Testis (tissue), 3 donors: ENCODE measurements around the gene ORM2. TPM values are rescaled to one million over a fixed set of nuclear protein-coding genes. Genes with fewer than 3 reads are reported as not detected.

Experiments
- DNase-seq: peaks from one replicate; pipeline ENCODE4 v3.0.0-alpha.2; 2019
- H3K27ac ChIP-seq, 2 donors: fragments of 200-600 bp; sonication (generic); one replicate each; pipeline ENCODE4 v1.5.1; 2019
- H3K27me3 ChIP-seq: fragments of 200-600 bp; sonication (generic); one replicate; pipeline ENCODE4 v1.5.1; 2019
- H3K36me3 ChIP-seq: fragments of 200-600 bp; sonication (generic); one replicate; pipeline ENCODE4 v1.5.1; 2017; ENCODE audit warnings: low read depth; ENCODE audit errors: missing control alignments
- H3K4me1 ChIP-seq: fragments of 200-600 bp; sonication (generic); one replicate; pipeline ENCODE4 v1.5.1; 2019
- H3K4me3 ChIP-seq, 2 donors: fragments of 200-600 bp; sonication (generic); one replicate each; pipeline ENCODE4 v1.5.1; 2017 to 2019
- H3K9me3 ChIP-seq: fragments of 200-600 bp; sonication (generic); one replicate; pipeline ENCODE4 v1.5.1; 2017
- POLR2A ChIP-seq: fragments of 450-650 bp; IDR thresholded peaks from one replicate; pipeline ENCODE4 v1.6.1; 2017; ENCODE audit warnings: antibody characterized with exemption, mild to moderate bottlenecking, moderate library complexity
- WGBS, 2 donors: methylation state at CpG; one replicate each; pipeline ENCODE4 v1.1.5; 2018; 5-methylcytosine and 5-hydroxymethylcytosine counted together
- intact Hi-C: fragments of 100-400 bp; cut with DNase I; formaldehyde crosslinking; loops from one replicate; pipeline ENCODE4 v1.15.1; 2023; ENCODE audit warnings: low total_unique reads
- polyA plus RNA-seq: library from polyadenylated mRNA; stranded (reverse); fragments of 350-450 nt; fragmentation: Illumina TruSeq; extraction: RNeasy Lipid Tissue Mini Kit (QIAGEN cat#74804); gene quantifications from one replicate; pipeline ENCODE4 v1.2.3, GENCODE V29; 2014; ENCODE audit warnings: low read depth, low replicate concordance; ENCODE audit not compliant: insufficient read depth
- total RNA-seq, 2 donors: library from RNA; depleted of rRNA; stranded (reverse); fragments of >200 nt; gene quantifications; one replicate each; pipeline ENCODE4 v1.2.3, GENCODE V29; 2016
- TF ChIP-seq, protein P1 (sequence below), 3 experiments: fragments of 450-650 bp in 2 of 3; fragments of 200-600 bp in 1 of 3; sonication (generic) in 1 of 3; IDR thresholded peaks; one replicate each; pipeline ENCODE4 v1.5.1; 2016 to 2019; ENCODE audit warnings: antibody characterized with exemption in 3 of 3, mild to moderate bottlenecking in 2 of 3, moderate library complexity in 1 of 3

The ORM2 gene
- total and polyA plus RNA-seq, 3 donors from 2014 or later: 0.56 to 2.3 TPM; not detected in 1

DNA sequence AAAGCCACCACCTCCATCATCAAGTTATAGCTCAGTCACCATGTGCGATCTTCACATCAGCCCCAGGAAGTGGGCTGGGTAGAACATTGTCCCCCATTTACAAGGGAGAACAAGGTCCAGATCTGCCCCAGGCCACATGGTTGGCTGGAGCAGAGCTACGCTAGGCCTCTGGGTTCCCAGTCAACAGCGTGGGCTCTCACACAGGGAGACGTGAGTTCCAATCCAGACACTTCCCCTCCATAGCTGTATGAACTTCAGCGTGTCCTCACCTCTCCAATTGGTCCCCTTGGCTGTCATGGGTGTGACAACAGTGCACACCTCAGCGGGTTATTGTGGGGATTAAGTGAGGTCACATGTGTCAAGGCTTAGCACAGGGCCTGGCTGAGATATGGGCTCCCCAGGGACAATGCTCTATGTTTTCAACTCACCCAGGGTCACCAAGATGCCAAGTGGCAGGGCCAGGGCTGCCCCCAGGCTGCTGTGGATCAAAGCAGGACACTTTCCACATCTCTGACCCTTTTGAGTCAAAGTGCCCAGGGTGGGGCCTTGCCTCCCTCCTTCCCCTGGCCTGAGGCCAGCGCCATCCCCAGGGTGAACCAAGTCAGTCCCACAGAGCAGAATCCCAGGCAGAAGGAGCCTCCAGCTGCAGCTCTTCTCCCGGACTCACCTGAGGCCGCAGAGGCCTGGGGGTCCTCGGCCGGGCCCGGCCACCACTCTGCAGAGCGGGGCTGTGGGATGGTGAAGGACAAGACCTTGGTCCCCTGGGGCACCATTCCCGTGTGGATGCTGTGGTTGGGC, 38.3 kb downstream of the ORM2 start:
- no peaks in the 10 kb centered on the region for H3K27me3 ChIP-seq
- no peak overlapping the region for H3K27ac ChIP-seq
- H3K36me3 ChIP-seq: no peaks in the 10 kb centered on the region
- intact Hi-C loops: no loop called here
- no peaks in the 10 kb centered on the region for H3K9me3 ChIP-seq
- no peak for TF ChIP-seq POLR2A
- TF ChIP-seq, protein P1, sequence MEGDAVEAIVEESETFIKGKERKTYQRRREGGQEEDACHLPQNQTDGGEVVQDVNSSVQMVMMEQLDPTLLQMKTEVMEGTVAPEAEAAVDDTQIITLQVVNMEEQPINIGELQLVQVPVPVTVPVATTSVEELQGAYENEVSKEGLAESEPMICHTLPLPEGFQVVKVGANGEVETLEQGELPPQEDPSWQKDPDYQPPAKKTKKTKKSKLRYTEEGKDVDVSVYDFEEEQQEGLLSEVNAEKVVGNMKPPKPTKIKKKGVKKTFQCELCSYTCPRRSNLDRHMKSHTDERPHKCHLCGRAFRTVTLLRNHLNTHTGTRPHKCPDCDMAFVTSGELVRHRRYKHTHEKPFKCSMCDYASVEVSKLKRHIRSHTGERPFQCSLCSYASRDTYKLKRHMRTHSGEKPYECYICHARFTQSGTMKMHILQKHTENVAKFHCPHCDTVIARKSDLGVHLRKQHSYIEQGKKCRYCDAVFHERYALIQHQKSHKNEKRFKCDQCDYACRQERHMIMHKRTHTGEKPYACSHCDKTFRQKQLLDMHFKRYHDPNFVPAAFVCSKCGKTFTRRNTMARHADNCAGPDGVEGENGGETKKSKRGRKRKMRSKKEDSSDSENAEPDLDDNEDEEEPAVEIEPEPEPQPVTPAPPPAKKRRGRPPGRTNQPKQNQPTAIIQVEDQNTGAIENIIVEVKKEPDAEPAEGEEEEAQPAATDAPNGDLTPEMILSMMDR (IDR thresholded peaks at IDR 0.05): no peak
- DNase-seq: no peak
- no peak overlapping the region for H3K4me3 ChIP-seq
- 90 to 91% methylated on average over 2 to 14 of the region's 14 CpGs for WGBS, 2 donors
- peaks cover 2% of the 10 kb centered on the region for H3K4me1 ChIP-seq

DNA sequence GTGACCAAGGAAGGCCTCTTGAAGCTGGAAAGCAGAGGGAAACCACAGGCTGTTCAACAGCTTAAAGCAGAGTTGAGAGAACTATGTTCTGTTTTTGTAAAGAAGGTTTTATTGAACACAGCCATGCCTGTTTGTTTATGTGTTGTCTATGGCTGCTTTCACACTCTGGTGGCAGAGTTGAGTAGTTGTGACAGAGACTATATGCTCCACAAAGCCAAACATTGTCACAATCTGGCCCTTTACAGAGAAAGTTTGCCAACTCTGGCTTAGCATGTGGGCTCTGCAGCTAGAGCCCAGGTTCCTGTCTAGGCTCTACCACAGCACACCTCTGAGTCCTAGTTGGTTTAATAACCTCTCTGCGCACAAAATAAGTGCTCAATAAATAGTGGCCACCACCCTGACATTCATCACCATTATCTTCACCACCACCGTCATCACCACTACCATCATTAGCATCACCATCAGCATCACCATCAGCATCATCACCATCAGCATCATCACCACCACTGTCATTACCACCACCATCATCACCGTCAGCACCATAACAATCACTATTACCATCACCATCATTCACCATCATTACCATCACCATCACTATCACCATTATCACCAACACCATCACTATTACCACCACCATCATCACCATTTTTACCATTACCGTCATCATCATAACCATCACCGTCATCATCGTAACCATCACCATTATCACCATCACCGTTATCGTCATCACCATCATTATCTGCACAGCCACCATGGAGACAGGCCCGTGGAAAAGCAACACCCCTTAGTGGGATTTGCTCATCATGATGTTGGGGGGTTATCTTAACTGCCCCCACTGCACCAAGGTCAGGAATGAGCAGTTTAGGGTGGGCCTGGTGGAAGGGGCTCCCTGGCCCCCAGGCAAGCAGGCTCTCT, 39.8 kb downstream of the ORM2 start:
- Histone ChIP-seq H3K36me3 (no peaks in the 10 kb centered on the region), H3K9me3 (no peaks in the 10 kb centered on the region), H3K4me1 (peaks cover 2% of the 10 kb centered on the region), H3K4me3 (no peak overlapping the region), H3K27ac (no peak overlapping the region), H3K27me3 (no peaks in the 10 kb centered on the region)
- intact Hi-C loops: no loop called here
- TF ChIP-seq POLR2A: no peak
- TF ChIP-seq, protein P1 (IDR thresholded peaks at IDR 0.05): no peak
- WGBS, 2 donors: 90 to 96% methylated on average over 9 of the region's 9 CpGs
- DNase-seq: no peak

DNA sequence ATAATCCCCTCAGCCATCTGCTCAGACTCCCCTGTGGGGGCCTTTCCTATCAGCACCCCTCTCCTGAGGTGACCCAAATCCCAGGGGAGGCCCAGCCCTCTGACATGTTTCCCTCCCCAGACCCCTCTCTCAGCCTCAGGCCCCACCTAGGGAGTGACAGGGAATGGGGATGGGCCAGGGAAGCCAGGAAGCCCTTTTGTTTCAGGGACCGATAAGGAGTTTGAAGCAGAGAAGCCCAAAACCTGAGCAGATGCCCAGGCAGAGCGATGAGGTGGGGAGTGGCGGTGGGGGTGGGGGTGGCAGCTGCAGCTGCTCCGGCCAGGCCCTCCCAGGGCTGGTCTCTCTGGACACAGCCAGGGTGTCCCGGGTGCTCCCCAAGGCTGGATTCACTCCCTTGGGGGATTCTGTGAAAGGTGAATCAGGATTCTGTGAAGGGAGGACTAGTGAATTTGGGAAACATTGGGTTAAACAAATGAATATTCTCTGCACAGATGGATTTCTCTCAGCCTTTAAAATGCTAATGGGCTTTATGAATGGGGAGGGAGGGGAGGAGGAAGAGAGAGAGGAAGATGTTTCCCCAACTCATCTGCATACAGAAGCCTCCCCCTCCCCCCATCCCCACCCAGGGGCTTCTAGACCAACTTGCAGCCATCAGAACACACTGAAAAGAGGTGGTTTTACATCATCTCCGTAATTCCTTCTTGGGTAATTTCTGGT, 40.7 kb downstream of the ORM2 start:
- 76 to 79% methylated on average over 6 of the region's 6 CpGs for WGBS, 2 donors
- Histone ChIP-seq H3K27ac (no peak overlapping the region), H3K36me3 (no peaks in the 10 kb centered on the region), H3K27me3 (no peaks in the 10 kb centered on the region), H3K4me3 (no peak overlapping the region), H3K4me1 (peaks cover 2% of the 10 kb centered on the region), H3K9me3 (no peaks in the 10 kb centered on the region)
- intact Hi-C loops: no loop called here
- no peak for DNase-seq
- TF ChIP-seq, protein P1 (IDR thresholded peaks at IDR 0.05): no peak
- TF ChIP-seq POLR2A: no peak

- no peak for DNase-seq
- TF ChIP-seq, protein P1 (IDR thresholded peaks at IDR 0.05): no peak
- no peak for TF ChIP-seq POLR2A
- Histone ChIP-seq H3K4me3 (no peak overlapping the region), H3K27me3 (no peaks in the 10 kb centered on the region), H3K9me3 (no peaks in the 10 kb centered on the region), H3K4me1 (peaks cover 2% of the 10 kb centered on the region), H3K36me3 (no peaks in the 10 kb centered on the region), H3K27ac (no peak overlapping the region)
- 79 to 82% methylated on average over 4 of the region's 4 CpGs for WGBS, 2 donors
- intact Hi-C loops: no loop called here
These were observed 41.3 kb downstream of the ORM2 start for GRCh38 chr9:114370968-114371320.
